GM12801 (cell line): Measurements from ENCODE around the gene FYCO1.

Experiments
- TF ChIP-seq, protein P1 (sequence below): IDR thresholded peaks from one replicate; pipeline ENCODE4 v1.5.1; 2011; ENCODE audit warnings: control low read depth; ENCODE audit not compliant: insufficient read length; ENCODE audit errors: extremely low read depth

The FYCO1 gene

DNA sequence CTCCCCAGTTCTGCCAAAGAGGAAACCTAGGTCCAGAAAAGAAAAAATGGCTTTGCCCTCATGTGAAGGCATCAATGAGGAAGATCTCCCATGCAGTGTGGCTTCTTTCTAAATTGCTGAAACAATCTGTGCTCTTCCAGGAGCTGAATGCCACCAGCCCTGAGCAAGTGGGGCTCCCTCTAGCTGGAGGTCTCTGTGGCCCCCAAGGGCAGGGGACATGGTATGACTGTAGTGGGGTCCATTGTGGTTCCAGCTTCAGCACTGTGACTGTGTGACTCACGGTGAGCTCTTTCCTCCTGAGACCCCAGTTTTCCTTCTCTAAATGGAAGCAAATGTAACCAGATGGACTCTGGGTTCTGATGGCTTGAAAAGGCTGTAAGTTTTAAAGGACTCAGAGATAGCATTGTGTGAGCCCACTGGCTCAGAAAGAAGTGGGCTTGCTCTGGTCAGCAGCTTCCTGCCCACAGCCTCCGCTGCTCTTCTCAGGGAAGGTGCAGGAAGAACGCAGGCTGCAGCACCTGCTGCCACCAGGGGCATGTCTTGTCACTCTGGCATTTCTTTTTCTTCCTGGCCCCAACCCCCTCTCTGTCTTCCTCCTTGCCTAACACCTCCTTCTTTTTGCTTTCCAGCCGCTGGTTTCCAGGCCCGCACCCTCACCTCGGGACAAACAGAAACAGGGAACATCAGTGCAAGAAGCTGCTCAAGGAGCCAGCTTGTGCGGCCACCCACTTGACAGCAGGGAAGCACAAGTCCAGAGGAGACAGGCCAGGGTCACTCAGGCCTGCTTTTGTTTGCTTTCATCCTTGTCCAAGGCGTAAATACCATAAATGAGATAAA, 58.2 kb downstream of the FYCO1 start:
- TF ChIP-seq, protein P1, sequence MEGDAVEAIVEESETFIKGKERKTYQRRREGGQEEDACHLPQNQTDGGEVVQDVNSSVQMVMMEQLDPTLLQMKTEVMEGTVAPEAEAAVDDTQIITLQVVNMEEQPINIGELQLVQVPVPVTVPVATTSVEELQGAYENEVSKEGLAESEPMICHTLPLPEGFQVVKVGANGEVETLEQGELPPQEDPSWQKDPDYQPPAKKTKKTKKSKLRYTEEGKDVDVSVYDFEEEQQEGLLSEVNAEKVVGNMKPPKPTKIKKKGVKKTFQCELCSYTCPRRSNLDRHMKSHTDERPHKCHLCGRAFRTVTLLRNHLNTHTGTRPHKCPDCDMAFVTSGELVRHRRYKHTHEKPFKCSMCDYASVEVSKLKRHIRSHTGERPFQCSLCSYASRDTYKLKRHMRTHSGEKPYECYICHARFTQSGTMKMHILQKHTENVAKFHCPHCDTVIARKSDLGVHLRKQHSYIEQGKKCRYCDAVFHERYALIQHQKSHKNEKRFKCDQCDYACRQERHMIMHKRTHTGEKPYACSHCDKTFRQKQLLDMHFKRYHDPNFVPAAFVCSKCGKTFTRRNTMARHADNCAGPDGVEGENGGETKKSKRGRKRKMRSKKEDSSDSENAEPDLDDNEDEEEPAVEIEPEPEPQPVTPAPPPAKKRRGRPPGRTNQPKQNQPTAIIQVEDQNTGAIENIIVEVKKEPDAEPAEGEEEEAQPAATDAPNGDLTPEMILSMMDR, result no peak

DNA sequence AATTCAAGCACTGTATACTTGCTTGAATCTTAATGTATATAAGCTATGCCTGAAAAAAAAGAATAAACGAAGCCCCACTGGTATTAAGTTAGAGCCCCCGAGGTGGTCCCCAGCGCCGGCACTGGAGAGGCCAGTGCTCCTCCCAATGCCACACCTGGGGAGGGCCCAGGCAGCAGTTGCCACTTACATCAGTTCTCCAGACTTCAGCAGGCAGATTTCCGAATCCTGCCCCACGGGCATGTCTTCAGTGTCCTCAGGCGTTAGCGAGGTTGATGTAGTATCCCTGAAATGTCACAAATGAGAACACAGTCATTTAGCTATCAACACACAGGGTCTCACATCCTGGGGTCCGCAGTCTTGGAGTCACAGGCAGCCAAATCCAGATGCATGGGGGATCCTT, 59.4 kb downstream of the FYCO1 start:
- TF ChIP-seq, protein P1, result no peak

DNA sequence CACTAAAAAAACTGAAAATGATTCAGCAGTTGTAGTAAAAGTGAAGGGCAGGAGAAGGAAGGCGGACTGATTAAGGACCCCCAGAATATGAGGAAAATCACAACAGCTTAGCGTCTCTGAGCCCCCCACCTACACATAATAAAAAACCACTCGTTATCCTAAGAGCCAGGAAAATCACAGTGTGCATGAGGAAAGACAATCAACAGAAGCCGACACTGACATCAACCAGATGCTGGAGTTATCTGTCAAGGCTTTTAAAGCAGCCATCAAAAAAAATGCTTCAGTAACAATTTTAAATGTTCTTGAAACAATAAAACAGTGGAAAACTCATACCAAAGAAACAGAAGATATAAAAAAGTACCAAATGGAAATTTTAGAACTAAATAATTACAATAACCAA, 62.0 kb downstream of the FYCO1 start:
- TF ChIP-seq, protein P1, result no peak

DNA sequence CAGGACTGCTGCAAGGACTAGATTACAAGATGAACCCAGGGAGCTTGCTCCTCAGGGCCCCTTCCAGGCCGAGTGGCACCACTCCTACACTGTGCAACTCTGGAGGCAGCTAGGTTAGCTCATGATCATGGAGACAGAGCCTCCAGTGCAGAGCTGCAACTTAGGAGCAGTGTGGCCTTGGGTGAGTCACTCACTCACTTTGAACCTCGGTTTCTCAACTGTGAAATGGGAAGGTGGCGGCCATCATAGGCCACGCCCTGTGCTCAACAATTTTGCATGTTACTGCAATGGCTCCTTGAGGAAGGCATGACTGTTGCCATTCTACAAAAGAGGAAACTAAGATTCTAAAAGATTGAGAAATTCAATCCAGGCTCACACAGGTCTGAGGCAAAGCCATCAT, 63.5 kb downstream of the FYCO1 start:
- TF ChIP-seq, protein P1, result no peak

GRCh38 chr3:45931496-45931895, 64.1 kb downstream of the FYCO1 start:
- TF ChIP-seq, protein P1, result no peak

GRCh38 chr3:45929042-45929679, 66.5 kb downstream of the FYCO1 start:
- TF ChIP-seq, protein P1, result no peak

DNA sequence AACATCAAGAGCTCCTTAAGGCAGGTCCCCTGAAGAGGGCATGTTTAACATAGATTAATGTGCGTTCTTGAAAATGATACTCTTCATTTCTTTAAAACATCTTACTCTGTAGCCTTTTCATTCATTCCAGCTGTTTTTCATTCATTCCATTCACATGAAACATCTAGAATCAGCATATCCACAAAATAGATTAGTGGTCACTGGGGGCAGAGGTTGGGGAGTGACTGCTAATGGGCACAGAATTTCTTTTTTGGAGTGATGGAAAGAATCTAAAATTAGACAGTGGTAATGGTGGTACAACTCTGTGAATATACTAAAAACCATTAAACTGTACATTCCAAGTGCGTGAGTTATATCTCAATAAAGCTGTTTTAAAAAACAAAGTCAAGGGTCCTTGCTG, 67.7 kb downstream of the FYCO1 start:
- TF ChIP-seq, protein P1, result no peak
